GM19455 (cell line): ENCODE measurements around the gene USP6NL.
"Not testable (repeated sequence)": the region's sequence is repeated elsewhere in the genome, so short reads cannot be mapped to it uniquely, and the experiment has no call there.

Experiments used
- ATAC-seq: cut with Tn5 transposase; IDR thresholded peaks from one replicate; pipeline ENCODE4 v1.9.1; 2021; ENCODE audit not compliant: unreplicated experiment

Gene USP6NL

DNA sequence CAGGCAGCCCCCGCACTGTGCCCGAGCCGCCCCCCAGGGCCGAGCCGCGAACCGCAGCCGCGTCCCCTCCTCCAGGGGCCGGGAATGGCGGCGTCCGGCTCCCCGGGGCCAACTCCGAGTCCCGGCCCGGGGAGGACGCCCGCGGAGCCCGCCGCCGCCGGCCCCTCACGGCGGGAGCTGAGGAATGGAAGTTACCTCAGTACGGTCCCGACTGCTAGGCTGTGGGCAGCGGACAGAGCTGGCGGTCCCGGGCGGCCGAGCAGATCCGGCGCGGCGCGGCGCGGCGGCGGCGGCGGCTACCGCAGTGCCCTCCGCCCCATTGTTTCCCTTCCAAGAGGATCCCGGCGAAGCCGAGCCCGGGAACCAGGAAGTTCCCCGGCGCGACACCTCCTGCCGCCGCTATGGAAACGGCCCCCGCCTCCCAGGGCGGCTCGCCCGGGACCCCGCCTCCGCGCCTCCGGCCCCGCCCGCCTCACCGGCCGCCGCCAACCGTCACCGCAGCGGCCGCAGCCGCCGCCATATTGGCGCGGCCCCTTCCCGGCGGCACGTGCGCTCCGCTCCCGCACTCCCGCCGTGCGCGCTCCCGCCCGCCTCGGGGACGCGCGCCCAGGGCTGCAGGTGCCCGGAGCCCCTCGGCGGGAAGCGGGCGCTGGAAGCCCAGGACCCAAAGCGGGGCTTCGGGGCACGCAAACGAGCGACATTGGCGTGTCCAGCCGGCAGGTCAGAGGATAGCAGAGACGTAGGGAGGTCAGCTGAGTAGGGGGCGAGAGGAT lies at the start of gene USP6NL:
USP6NL (minus strand) TSS at position 403 of the 773 bp plus-strand sequence. CDS start 14,016 bp downstream, outside the sequence.
- peak; percentile 57 for ATAC-seq

DNA sequence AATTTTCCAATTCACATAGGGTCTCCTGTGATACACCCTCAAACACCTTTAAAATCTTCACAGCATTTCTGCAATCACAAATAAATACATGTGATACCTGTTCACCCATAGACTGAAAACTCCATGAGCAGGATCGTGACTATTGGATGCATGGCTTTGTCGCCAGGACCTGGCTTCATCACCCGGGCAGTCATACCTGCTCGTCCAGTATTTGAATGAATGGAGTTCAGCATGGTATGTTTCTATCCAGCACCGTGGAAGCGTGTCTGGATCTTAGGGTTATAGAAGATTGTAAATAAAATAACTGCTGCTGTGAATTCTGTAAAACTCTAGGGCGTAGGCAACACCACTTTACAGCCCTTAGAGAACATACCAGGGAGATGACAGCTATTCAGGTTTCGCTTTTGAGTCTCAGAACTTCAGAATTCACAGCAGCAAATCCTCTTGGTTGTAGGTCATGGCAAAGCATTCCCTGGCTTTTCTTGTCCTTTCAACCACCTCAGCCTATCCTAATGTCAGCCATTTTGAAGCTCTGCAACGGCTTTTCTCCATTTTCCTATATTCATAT lies 47.4 kb upstream of the USP6NL start:
- ATAC-seq = no peak

DNA sequence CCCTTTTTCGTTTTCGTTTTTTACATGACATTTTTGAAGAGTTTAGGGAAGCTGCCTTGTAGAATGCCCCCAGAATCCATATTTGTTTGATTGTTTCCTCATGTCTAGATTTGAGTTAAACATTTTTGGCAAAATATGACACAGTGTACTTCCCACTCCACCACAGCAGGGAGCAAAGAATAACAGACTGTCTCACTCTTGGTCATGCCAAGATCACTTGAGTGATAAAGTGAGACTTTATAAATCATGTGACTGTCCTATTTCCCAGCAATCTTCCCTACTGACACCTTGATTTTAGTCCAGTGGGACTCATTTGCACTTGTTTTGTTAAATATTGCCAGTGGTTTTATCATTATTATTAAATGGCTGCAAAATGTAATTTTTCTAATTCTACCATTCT lies 44.4 kb upstream of the USP6NL start:
- ATAC-seq = no peak

DNA sequence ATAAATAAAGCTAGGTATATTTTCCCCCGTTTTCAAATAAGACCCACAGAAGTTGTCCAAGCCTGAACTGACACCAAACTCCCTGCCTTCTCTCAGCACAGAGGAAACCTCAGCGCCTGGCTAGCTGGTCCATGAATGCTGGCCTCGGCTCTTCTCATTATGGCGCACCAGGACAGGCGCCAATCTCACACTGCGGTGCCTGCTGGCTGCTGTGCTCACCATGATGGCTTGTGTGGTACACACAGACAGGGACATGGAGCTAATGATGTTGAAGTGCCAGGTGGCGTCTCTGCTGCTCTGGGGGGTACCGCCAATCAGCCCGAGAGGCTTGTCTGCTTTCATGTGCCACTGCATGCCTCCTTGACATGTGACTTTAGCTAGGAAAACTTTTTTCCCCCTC lies 43.2 kb upstream of the USP6NL start:
- ATAC-seq = no peak

DNA sequence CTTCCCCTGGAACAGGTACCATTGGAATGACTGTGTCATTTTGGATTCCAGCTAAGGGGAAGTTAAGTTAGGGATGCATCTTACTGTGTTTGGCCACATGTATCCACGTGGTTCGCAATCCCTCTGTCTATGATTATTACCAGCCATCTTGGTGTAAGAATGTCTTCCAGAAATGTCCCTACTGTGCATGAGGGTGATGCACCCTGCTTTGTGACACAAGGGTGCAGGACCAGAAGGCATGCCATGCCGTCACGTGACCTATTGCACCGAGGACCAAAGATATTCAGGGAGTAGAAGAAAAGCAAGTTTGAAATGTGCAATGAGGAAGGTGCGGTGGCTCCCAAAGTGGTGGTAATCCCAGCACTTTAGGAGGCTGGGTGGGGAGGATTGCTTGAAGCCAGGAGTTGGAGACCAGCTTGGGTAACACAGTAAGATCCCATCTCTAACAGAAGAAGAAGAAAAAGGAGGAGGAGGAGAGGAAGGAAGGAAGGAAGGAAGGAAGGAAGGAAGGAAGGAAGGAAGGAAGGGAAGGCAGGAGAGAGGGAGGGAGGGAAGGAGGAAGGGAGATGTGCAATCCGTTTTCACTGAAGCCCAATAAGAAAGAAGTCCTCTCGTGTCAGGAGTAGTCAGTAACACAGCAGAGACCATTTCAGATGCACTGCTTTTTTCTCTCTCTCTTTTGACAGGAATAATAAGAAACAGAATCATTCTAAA lies 42.5 kb upstream of the USP6NL start:
- ATAC-seq = no peak

DNA sequence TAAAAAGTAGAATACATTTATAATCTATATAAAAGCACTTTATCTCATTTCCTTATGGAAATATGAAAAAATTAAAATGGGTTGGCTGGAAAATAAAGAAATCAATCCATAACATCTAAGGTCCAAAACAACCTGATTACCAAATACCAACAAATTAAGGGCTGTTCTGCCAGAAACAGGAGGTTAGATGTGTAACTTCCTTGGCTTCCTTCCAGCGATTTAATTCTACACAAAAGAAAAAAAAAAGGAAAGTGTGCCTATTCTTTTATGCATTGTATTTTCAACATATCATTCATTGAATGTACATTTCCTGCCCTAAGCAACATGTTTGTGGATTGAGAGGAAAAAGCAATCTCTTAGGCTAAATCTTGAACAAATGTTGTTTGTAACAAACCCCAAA lies 36.2 kb upstream of the USP6NL start:
- no peak for ATAC-seq

DNA sequence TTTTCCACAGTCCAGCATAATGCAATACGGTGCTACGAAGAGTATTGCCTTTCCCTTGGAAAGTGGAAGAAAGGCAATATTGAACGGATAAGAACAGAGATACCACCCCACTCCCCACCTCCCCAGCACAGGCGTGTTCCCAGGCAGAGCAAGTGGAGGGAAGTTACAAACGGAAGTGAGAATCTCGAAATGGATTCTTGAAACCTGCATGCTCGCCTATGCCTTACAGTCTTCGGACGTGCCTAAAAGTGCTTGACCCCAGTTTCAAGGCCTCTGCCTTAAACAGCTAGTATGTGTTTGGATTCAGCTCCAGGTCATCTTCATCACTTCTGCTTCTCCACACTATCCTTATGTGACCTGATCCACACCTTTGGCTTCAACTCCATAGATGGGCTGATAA lies 35.0 kb upstream of the USP6NL start:
- ATAC-seq = no peak

DNA sequence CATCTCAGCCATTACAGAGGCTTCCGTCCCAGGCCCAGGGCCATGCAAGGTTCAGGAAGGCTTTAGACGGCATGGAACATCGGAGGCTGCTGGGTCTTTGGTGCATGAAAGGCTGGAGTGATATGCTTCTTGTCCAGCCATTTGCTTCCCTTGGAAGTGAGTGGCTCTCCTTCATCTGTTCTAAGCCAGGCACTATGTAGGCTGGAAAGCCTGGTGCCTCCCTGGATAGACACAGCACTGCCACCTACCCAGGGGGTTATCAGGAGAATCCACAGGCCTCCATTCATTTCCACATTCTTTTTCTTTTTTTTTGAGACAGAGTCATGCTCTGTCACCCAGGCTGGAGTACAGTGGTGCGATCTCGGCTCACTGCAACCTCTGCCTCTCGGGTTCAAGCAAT lies 31.6 kb upstream of the USP6NL start:
- ATAC-seq = no peak

DNA sequence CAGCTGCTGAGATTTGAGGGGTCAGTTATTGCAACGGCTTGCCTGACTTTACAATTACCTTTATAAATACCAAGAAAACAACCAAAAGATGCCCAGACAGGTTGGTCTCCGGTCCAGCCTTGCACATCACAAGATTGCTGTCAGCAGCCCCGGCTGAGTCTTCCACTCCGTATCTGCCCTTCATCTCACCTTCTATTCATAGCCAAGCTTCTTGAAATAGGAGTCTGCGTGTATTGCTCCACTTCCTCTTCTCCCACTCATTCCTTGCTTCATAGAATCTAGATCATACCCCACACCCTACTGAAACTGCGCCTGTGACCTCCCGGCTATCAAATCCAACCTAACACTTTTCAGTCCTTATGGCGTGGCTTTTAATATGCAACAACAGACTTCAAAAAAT lies 31.1 kb upstream of the USP6NL start:
- ATAC-seq = no peak

DNA sequence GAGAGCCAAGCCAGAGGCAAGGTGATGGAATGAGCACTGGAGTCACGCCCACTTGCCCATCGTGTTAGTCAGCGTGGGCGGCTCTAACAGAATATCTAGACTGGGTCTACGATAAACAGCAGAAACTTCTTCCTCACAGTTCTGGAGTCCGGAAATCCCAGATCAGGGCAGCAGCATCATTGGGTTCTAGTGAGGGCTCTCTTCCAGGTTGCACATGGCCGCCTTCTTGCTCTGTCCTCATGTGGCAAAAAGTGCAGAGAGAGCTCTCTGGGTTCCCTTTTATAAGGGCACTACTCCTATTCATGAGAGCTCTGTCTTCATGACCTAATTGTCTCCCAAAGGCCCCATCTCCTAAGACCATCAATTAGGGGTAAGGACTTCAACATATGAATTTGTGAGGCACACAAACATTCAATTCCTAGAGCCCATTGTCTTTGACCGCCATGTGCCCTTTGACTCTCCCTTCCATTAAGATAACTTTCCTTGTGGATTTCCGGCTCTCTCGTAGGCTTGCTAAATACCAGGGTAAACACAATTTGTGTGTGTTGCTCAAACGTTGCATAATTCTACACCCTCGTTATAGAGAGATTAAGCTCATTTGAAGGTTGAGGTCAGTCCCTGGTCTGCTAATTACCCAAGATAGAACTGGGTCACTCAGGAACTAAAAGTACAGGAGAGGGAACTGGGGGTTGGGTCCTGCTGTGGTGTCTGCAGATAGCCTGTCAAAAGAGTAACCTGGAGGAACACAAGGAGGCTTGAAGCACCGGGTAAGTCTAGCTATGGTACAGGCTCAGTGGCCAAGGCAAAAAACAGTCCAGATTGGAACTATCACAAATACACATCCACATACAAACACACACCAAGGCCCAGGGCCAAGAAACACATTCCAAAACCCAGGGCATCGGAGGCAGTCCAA lies 28.7 kb upstream of the USP6NL start:
- no peak for ATAC-seq

DNA sequence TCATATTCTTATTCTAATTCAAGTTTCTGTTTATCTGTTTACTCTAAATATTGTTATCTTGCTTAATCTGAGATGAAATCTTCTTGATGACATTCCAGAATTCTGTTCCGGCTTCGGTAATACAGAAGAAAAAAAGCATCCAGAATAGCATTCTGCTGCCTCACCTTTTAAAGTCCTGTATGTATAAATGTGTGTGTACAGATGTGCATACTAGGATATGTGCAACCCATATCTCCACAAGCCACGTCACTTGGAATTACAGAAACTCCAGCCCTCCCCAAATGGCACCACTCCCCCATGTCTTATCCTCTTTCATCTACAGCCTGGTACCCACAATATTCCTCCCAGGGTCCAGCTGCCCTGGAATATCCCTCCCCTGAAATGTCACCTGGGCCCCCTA lies 27.9 kb upstream of the USP6NL start:
- ATAC-seq = no peak

DNA sequence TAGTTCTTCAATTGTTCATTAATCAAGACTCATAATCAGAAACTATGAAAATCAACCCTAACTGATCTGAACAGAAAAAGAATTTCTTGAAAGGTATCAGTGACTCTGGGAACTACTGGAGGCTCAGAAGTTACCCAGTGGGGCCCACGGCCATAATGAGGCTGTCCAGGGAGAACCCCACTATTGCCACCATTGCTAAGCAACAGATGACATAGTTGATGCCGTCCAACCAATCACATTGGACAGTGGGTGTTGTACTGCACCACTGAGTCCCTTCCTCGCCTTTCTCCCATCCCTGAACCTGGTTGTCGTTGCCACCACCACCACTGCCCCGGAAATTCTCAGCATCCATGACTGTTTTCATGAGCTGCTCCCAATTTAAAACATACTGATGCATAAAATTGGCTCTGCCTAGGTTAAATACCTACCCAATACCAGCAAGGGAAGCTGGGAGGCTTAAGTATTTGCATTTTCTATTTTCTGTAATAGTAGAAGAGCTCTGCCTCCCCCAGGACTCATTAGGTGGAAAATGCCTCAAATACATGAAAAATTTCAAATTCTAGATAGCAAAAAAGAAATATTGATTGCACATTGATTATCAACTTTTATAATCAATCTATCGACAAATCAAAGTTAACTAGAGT lies 26.7 kb upstream of the USP6NL start:
- ATAC-seq = peak; percentile 85

DNA sequence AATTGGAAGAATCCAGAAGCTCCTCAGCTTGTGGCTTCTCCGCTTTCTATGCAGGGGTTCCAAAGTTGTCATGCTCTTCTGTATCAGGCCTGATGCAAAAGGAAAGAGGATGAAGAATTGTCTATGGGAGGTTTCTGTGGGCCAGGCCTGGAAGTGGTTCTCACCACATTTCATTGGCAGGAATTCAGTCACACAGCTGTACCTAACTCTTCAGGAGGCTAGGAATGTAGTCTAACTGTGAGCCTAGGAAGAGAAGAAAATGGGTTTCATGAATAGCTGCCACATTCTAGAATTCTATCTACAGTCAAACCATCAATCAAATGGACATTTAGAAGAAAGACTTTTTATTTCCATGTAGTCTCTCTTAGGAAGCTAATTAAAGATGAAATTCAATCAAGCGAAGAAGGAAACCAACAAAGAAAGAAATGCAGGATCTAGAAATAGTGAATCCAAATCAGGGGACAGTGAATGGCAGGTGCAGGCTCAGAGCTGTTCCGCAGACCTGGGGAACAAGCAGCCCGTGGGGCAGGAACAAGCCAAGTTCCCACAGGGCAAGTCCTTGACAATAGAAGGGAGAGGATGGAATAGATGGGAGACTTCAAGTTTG lies 25.4 kb upstream of the USP6NL start:
- no peak for ATAC-seq

DNA sequence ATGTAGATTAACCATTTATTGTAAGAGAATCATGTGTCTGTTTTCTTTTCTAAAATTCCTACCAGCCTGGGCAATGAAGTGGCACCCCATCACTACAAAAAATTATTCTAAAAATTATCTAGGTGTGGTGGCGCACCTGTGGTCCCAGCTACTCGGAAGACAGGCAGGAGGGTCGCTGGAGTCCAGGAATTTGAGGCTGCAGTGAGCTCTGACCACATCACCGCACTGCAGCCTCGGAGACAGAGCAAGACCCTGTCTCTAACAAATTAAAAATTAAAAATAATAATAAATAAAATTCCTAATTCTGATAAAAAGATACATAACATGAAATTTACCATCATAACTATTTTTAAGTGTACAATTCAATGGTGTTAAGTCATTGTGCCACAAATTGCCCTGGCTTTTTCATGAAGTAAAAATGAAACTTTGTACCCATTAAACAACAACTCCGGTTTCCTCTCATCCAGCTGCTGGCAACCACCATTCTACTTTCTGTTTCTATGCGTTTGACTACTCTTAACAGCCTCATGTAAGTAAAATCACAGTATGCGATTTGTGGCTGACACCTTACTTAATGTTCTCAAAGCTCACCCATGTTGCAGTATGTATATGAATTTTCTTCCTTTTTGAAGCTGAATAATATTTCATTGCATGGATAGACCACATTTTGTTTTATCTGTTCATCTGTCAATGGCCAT lies 20.6 kb upstream of the USP6NL start:
- peak; percentile 95 for ATAC-seq

DNA sequence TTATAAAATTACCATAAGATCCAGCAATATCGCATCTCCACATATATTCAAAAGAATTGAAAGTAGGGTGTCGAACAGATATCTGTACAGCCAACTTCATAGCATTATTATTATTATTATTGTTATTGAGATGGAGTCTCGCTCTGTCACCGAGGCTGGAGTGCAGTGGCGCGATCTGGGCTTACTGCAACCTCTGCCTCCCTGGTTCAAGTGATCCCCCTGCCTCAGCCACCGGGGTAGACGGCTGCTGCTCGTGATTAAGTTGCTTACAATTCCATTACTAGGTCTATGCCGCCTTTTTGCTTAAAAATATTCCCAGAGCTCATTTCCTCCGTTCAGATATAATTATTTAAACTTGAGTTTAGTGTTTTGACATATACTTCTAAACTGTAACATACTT lies 19.8 kb upstream of the USP6NL start:
- no peak for ATAC-seq

DNA sequence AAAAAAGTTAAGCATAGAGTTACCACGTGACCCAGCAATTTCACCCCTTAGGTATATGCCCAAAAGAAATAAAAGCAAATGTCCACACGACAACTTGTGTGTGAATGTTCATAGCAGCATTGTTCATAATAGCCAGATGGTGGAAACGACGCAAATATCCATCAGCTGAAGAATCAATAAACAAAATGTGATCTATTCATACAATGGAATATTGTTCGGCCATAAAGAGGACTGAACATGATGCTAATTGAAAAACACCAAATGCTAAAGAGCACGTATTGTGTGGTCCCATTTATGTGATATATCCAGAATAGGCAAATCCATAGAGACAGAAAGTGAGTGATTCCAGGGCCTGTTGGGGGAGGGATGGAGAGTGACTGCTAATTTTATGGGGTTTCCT lies 18.3 kb upstream of the USP6NL start:
- ATAC-seq = no peak

DNA sequence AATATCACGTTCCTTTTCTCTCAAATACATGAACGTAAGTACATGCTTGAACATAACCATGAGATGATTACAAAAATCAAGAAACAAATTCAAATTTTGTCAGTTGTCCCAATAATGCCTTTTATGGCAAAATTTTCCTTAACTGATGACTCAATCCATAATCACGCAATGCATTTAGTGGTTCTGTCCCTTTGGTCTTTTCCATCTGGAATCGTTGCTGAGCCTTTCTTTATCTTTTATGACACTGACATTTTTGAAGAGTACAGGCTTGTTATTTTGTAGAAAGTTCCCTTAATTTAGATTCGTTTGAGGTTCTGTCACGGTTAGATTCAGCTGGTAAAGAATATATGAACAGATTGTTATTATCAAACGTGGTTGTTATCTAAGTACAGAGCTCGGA lies 16.5 kb upstream of the USP6NL start:
- ATAC-seq = not testable (repeated sequence)

DNA sequence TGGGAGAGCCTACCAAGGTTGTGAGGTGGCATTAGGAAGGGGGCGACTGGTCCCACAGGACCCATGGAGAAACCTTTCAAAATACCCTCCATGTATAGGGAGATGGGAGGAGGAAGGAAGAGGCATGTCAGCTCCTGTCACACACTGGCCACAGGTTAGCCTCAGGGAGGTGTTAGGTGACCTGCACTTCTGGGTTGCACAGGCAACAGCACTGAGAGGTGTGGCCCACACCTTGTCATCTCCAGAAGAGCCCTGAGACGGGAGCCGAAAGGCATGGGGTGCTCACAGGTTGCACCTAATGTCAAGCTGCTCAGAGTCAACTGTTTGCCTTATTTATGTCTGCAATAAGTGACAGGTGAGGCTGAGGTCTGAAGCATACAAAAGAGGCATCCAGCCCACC lies 14.6 kb upstream of the USP6NL start:
- no peak for ATAC-seq

DNA sequence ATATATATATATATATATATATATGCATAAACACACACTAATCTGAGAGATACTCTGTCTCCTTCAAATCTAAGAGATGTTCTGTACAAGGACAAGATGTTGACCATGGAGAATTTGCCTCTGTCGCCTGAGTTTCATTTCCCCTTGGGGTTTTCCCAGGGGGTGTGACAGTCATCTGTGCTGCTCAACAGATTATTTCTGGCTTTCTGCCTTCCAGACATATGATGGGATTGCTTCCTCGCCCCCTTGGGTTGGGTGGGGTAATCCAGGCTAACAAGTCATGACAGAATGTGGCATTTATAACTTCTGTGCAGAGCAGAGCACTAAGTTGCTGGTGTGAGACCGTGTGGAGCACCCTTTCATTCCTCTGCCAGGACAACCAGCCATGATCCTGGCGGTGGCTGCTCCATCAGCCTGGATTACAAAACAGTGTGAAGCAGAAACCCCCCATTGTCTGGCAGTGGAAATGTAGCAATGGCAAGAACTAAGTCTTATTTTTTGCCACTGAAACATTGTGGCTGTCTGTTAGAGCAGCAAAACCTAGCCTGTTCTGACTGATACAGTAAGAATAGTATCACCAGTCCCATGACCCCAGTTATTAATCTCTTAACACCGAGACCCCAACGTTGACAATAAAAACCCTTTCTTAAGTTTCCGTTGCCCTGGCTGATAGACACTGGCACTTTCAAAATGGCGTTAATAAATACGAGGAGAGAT lies 13.7 kb upstream of the USP6NL start:
- peak; percentile 76 for ATAC-seq
